Endodermal cell (in vitro differentiated cells): Measurements from ENCODE around the gene PRAF2. TPM values are rescaled to one million over a fixed set of nuclear protein-coding genes. Genes with fewer than 3 reads are reported as not detected.
A peak's percentile ranks its signal among the peaks of the same experiment; 100 is the strongest.

ENCODE experiments used
- DNase-seq: peaks from one replicate; pipeline ENCODE4 v3.0.0-alpha.2; 2017
- H3K27ac ChIP-seq: 2 replicates; pipeline ENCODE4 v1.5.1; 2013; ENCODE audit warnings: mild to moderate bottlenecking, low read depth, low read length, moderate library complexity
- H3K27me3 ChIP-seq: 2 replicates; pipeline ENCODE4 v1.6.1; 2013; ENCODE audit warnings: mild to moderate bottlenecking, low read length, moderate library complexity; ENCODE audit not compliant: insufficient read depth, control insufficient read depth, poor library complexity, severe bottlenecking
- H3K36me3 ChIP-seq: 2 replicates; pipeline ENCODE4 v1.7.0; 2013; ENCODE audit warnings: mild to moderate bottlenecking, low read length, moderate library complexity; ENCODE audit not compliant: control insufficient read depth, insufficient read depth
- H3K4me1 ChIP-seq: one replicate; pipeline ENCODE4 v1.7.0; 2013; ENCODE audit warnings: low read length; ENCODE audit not compliant: control insufficient read depth, insufficient read depth
- H3K4me3 ChIP-seq: 2 replicates; pipeline ENCODE4 v1.5.1; 2013; ENCODE audit warnings: mild to moderate bottlenecking, low read length, moderate library complexity
- H3K9ac ChIP-seq: 2 replicates; pipeline ENCODE4 v1.6.1; 2013; ENCODE audit warnings: mild to moderate bottlenecking, low read length, moderate library complexity; ENCODE audit not compliant: poor library complexity, severe bottlenecking; ENCODE audit errors: extremely low read depth
- H3K9me3 ChIP-seq: 2 replicates; pipeline ENCODE4 v1.6.1; 2013; ENCODE audit warnings: mild to moderate bottlenecking, low read length, moderate library complexity; ENCODE audit not compliant: control insufficient read depth
- H3K27ac Mint-ChIP-seq: 2 replicates; pipeline ENCODE4 v1.8.0; 2020; ENCODE audit warnings: mixed read lengths
- H3K27me3 Mint-ChIP-seq: 2 replicates; pipeline ENCODE4 v1.8.0; 2021; ENCODE audit warnings: mild to moderate bottlenecking, mixed read lengths; ENCODE audit not compliant: insufficient read depth
- H3K36me3 Mint-ChIP-seq: 2 replicates; pipeline ENCODE4 v1.8.0; 2020; ENCODE audit warnings: low read depth, mixed read lengths
- H3K4me1 Mint-ChIP-seq: 2 replicates; pipeline ENCODE4 v1.8.0; 2020; ENCODE audit warnings: mixed read lengths
- H3K4me3 Mint-ChIP-seq: 2 replicates; pipeline ENCODE4 v1.8.0; 2020; ENCODE audit warnings: mild to moderate bottlenecking, moderate library complexity, mixed read lengths
- H3K9me3 Mint-ChIP-seq: 2 replicates; pipeline ENCODE4 v1.8.0; 2020; ENCODE audit warnings: mild to moderate bottlenecking, mixed read lengths
- WGBS, 2 experiments: methylation state at CpG; one replicate each; pipeline versions ENCODE4 v1.1.5 to v1.1.7; 2013; ENCODE audit warnings: missing lambda C conversion rate in 2 of 2, mixed read lengths in 1 of 2; ENCODE audit not compliant: insufficient coverage in 1 of 2, insufficient read length in 1 of 2; 5-methylcytosine and 5-hydroxymethylcytosine counted together
- total RNA-seq, 2 donors: library from RNA; stranded (reverse); fragmentation: NEBNext Ultra II Directional in 1 of 2; extraction: Animal tissue kit (Norgen Biotek cat#: 25700) in 1 of 2; gene quantifications; 2 replicates in 1 of 2; 3 replicates in 1 of 2; pipeline ENCODE4 v1.2.1, GENCODE V29; 2021
- TF ChIP-seq, protein P1 (sequence below): fragments of 200-600 bp; sonication (generic); conservative IDR thresholded peaks from 2 replicates; pipeline ENCODE4 v1.5.0; 2021; ENCODE audit warnings: antibody characterized with exemption, mild to moderate bottlenecking

PRAF2 gene
- total RNA-seq, 2 donors from 2014 or later = 8.2 to 15.7 TPM

DNA sequence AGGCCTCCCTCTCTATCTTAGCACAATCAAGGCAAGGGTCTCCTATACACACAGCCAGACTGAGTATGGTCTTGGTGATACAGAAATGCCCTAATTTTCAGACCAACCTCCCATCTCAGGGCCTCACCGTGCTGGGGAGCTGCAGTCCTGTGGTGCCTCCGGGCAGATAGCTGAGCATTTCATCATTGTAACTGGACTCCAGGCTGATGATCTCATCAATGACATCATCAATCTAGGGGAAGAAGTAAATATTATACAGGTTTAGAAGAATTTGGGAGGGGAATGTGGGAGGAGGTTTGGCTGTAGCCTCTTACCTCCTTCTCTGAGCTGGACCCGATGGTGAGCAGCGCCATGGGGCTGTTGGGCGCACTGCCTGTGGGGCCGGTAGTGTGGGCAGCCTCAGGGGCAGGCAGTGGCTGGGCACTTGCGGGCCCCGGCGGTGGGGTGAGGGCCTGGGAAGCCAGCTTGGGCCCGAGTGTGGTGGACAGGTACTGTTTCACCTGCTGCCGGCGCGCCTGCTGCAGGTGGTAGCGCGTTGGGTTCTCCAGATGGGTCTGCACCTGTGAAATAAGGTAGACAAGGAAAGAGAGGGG lies 35.8 kb downstream of the PRAF2 start:
- Histone ChIP-seq H3K27me3 (no peaks in the 10 kb centered on the region), H3K4me3 (no peak overlapping the region), H3K9me3 (no peaks in the 10 kb centered on the region), H3K9ac (no peak overlapping the region), H3K36me3 (peaks cover 32% of the 10 kb centered on the region), H3K4me1 (peaks cover 3% of the 10 kb centered on the region), H3K27ac (no peak overlapping the region)
- WGBS, 2 experiments = 87 to 97% methylated on average over 3 to 15 of the region's 15 CpGs
- Mint-ChIP-seq H3K27ac (no peak overlapping the region), H3K36me3 (peaks cover 40% of the 10 kb centered on the region), H3K9me3 (peaks cover 60% of the 10 kb centered on the region), H3K4me3 (no peak overlapping the region), H3K4me1 (peaks cover 18% of the 10 kb centered on the region), H3K27me3 (no peaks in the 10 kb centered on the region)
- TF ChIP-seq, protein P1, sequence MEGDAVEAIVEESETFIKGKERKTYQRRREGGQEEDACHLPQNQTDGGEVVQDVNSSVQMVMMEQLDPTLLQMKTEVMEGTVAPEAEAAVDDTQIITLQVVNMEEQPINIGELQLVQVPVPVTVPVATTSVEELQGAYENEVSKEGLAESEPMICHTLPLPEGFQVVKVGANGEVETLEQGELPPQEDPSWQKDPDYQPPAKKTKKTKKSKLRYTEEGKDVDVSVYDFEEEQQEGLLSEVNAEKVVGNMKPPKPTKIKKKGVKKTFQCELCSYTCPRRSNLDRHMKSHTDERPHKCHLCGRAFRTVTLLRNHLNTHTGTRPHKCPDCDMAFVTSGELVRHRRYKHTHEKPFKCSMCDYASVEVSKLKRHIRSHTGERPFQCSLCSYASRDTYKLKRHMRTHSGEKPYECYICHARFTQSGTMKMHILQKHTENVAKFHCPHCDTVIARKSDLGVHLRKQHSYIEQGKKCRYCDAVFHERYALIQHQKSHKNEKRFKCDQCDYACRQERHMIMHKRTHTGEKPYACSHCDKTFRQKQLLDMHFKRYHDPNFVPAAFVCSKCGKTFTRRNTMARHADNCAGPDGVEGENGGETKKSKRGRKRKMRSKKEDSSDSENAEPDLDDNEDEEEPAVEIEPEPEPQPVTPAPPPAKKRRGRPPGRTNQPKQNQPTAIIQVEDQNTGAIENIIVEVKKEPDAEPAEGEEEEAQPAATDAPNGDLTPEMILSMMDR = no peak
- no peak for DNase-seq

DNA sequence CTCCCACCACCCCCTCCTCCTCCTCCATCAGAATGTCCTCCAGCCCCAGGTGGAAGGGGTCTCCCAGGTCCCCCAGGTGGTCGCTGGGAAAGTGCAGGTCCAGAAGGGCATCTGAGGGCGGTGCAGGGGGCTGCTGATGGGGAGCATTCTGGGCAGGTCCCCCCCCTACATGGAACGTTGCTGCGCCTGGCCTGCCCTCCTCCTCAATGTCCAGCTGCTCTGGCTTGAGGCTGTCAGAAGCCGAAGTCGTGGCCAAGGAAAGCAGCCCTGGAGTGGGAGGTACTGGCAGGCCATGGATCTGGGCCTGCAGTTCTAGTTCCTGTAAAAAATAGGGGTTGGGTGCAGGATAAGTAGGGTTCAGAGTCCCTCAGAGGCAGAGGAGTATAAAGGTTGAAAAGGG lies 43.5 kb downstream of the PRAF2 start:
- peaks cover 59% of the 10 kb centered on the region for H3K9me3 Mint-ChIP-seq
- 97 to 100% methylated on average over 1 to 6 of the region's 6 CpGs for WGBS, 2 experiments
- H3K27ac Mint-ChIP-seq = no peak overlapping the region
- no peak overlapping the region for H3K4me3 ChIP-seq
- no peaks in the 10 kb centered on the region for H3K27me3 Mint-ChIP-seq
- no peak overlapping the region for H3K9ac ChIP-seq
- no peak overlapping the region for H3K4me3 Mint-ChIP-seq
- H3K27me3 ChIP-seq = no peaks in the 10 kb centered on the region
- no peaks in the 10 kb centered on the region for H3K9me3 ChIP-seq
- no peaks in the 10 kb centered on the region for H3K4me1 Mint-ChIP-seq
- H3K36me3 Mint-ChIP-seq = peaks cover 40% of the 10 kb centered on the region
- no peaks in the 10 kb centered on the region for H3K4me1 ChIP-seq
- H3K36me3 ChIP-seq = peaks cover 11% of the 10 kb centered on the region
- H3K27ac ChIP-seq = no peak overlapping the region
- no peak for DNase-seq
- TF ChIP-seq, protein P1 = no peak

DNA sequence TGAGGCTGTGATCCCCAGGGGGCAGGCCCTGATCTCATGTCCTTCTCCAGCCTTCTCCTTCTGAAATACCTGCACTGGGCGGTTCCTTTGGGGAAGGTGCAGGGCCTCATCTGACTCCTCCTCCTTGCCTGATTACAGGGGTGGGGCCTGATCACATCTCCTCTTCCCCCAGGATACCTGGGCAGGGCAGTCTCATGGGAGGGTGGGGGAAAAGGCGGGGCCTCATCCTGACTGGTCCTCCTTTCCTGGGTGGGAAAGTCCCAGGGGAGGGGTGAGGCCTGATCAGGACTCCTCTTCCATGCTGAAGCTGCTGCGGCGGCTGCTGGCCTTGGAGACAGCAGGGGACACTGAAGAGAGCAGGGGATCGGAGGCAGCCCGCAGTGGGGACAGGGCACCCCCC lies 43.9 kb downstream of the PRAF2 start:
- Mint-ChIP-seq H3K9me3 (peaks cover 59% of the 10 kb centered on the region), H3K36me3 (peaks cover 40% of the 10 kb centered on the region), H3K27ac (no peak overlapping the region), H3K27me3 (no peaks in the 10 kb centered on the region), H3K4me1 (no peaks in the 10 kb centered on the region), H3K4me3 (no peak overlapping the region)
- H3K27me3 ChIP-seq = no peaks in the 10 kb centered on the region
- 94% methylated on average over 6 of the region's 6 CpGs; no CpG with 5 or more reads in 1 of the 2 experiments for WGBS, 2 experiments
- no peak overlapping the region for H3K27ac ChIP-seq
- no peaks in the 10 kb centered on the region for H3K4me1 ChIP-seq
- no peak overlapping the region for H3K9ac ChIP-seq
- TF ChIP-seq, protein P1 = no peak
- no peaks in the 10 kb centered on the region for H3K9me3 ChIP-seq
- DNase-seq = peak; percentile 84
- no peak overlapping the region for H3K4me3 ChIP-seq
- peaks cover 11% of the 10 kb centered on the region for H3K36me3 ChIP-seq

Other genes with a start within 250 kb of the PRAF2 start
- not detected for gene ERAS, start 247.5 kb downstream of the PRAF2 start, total RNA-seq
- gene PCSK1N, start 238.4 kb downstream of the PRAF2 start, total RNA-seq = 1 to 10 TPM; 2.9 to 4.0 TPM
- gene TIMM17B, start 176.2 kb downstream of the PRAF2 start, total RNA-seq = 10 to 100 TPM; 78.6 to 83.3 TPM
- gene PQBP1, start 176.1 kb downstream of the PRAF2 start, total RNA-seq = 10 to 100 TPM; 46.6 to 69.0 TPM
- gene SLC35A2, start 162.4 kb downstream of the PRAF2 start, total RNA-seq = 10 to 100 TPM; 22.8 to 24.7 TPM
- 10 to 100 TPM; 26.2 to 94.0 TPM for gene PIM2, start 155.0 kb downstream of the PRAF2 start, total RNA-seq
- gene OTUD5, start 116.4 kb downstream of the PRAF2 start, total RNA-seq = 10 to 100 TPM; 50.3 to 56.5 TPM
- 1 to 10 TPM; 3.6 to 7.0 TPM for gene KCND1, start 102.2 kb downstream of the PRAF2 start, total RNA-seq
- 10 to 100 TPM; 55.9 to 63.1 TPM for gene GRIPAP1, start 71.7 kb downstream of the PRAF2 start, total RNA-seq
- 10 to 100 TPM; 33.2 to 34.4 TPM for gene TFE3, start 30.6 kb downstream of the PRAF2 start, total RNA-seq
- 10 to 100 TPM; 13.4 to 13.5 TPM for gene CCDC120, start 15.0 kb downstream of the PRAF2 start, total RNA-seq
- gene WDR45, start 5.9 kb upstream of the PRAF2 start, total RNA-seq = 10 to 100 TPM; 29.8 to 42.5 TPM
- gene GPKOW, start 49.7 kb upstream of the PRAF2 start, total RNA-seq = 10 to 100 TPM; 17.9 to 23.7 TPM
- gene MAGIX, start 88.8 kb upstream of the PRAF2 start, total RNA-seq = 1 to 10 TPM; 1.2 to 1.3 TPM
- gene PLP2, start 97.9 kb upstream of the PRAF2 start, total RNA-seq = 1 to 10 TPM; 1.9 to 2.0 TPM
- gene PRICKLE3, start 112.4 kb upstream of the PRAF2 start, total RNA-seq = 10 to 100 TPM; 10.7 to 12.0 TPM
- gene SYP, start 126.2 kb upstream of the PRAF2 start, total RNA-seq = under 1 TPM; 0.48 to 0.51 TPM
- under 1 TPM; 0.42 to 0.70 TPM for gene CACNA1F, start 159.3 kb upstream of the PRAF2 start, total RNA-seq
- 10 to 100 TPM; 14.0 to 15.5 TPM for gene CCDC22, start 161.5 kb upstream of the PRAF2 start, total RNA-seq
- gene FOXP3, start 190.7 kb upstream of the PRAF2 start, total RNA-seq = under 1 TPM; 0.53 to 0.77 TPM
- gene PPP1R3F, start 195.8 kb upstream of the PRAF2 start, total RNA-seq = 10 to 100 TPM in 1 of 2 donors, 1 to 10 TPM in 1; 6.9 to 16.6 TPM
- gene GAGE10, start 229.6 kb upstream of the PRAF2 start, total RNA-seq = not detected
- not detected for gene GAGE12J, start 248.0 kb upstream of the PRAF2 start, total RNA-seq